Heart left ventricle (tissue), 16 donors: Measurements from ENCODE around the gene SAT1. TPM values are rescaled to one million over a fixed set of nuclear protein-coding genes. Genes with fewer than 3 reads are reported as not detected.

ENCODE experiments used
- ATAC-seq, 4 donors: fragments of 200-7000 bp; cut with Tn5 transposase; one replicate each; pipeline ENCODE4 v1.9.1; 2020 to 2022; ENCODE audit warnings: moderate library complexity in 4 of 4, mild to moderate bottlenecking in 3 of 4, moderate number of reproducible peaks in 1 of 4
- DNase-seq, 5 donors: peaks; one replicate each; pipeline ENCODE4 v3.0.0-alpha.2; 2020
- H3K27ac ChIP-seq, 12 donors: fragments of 200-600 bp; sonication (generic) in 4 of 12; one replicate each; pipeline versions ENCODE4 v1.5.0 to v1.8.0; 2016 to 2022; ENCODE audit warnings: mild to moderate bottlenecking in 2 of 12
- H3K27me3 ChIP-seq, 9 donors: fragments of 200-600 bp; sonication (generic) in 2 of 9; one replicate each; pipeline versions ENCODE4 v1.5.1 to v1.8.0; 2016 to 2022; ENCODE audit warnings: mild to moderate bottlenecking in 3 of 9
- H3K36me3 ChIP-seq, 9 donors: fragments of 200-600 bp; sonication (generic) in 2 of 9; one replicate each; pipeline versions ENCODE4 v1.5.0 to v1.8.0; 2018 to 2022; ENCODE audit warnings: mild to moderate bottlenecking in 2 of 9
- H3K4me1 ChIP-seq, 12 donors: fragments of 200-600 bp; sonication (generic) in 4 of 12; one replicate each; pipeline versions ENCODE4 v1.5.0 to v1.8.0; 2016 to 2022; ENCODE audit warnings: mild to moderate bottlenecking in 3 of 12
- H3K4me3 ChIP-seq, 12 donors: fragments of 200-600 bp; sonication (generic) in 4 of 12; one replicate each; pipeline versions ENCODE4 v1.5.0 to v1.8.0; 2017 to 2022; ENCODE audit warnings: mild to moderate bottlenecking in 9 of 12, moderate library complexity in 4 of 12
- H3K9me3 ChIP-seq, 12 donors: fragments of 200-600 bp; sonication (generic) in 4 of 12; one replicate each; pipeline versions ENCODE4 v1.5.0 to v1.8.0; 2016 to 2022; ENCODE audit warnings: mild to moderate bottlenecking in 1 of 12
- CTCF ChIP-seq, 12 donors: fragments of 200-600 bp; sonication (generic) in 4 of 12; IDR thresholded peaks; one replicate each; pipeline versions ENCODE4 v1.5.0 to v1.8.0; 2018 to 2022; ENCODE audit warnings: antibody characterized with exemption in 12 of 12, mild to moderate bottlenecking in 5 of 12
- POLR2A ChIP-seq, 2 donors: fragments of 450-650 bp; IDR thresholded peaks; one replicate each; pipeline ENCODE4 v1.6.1; 2017; ENCODE audit warnings: antibody characterized with exemption in 2 of 2, mild to moderate bottlenecking in 2 of 2, moderate library complexity in 2 of 2
- WGBS, 4 donors: extraction: QIAGEN DNeasy Blood & Tissue Kit in 2 of 4; methylation state at CpG; one replicate each; pipeline versions ENCODE4 v1.1.5 to v1.1.7; 2013 to 2018; 5-methylcytosine and 5-hydroxymethylcytosine counted together
- intact Hi-C, 10 donors: fragments of 100-400 bp; cut with DNase I; formaldehyde crosslinking; loops; one replicate each; pipeline versions ENCODE4 v1.11.1 to v1.14.2; 2022
- polyA plus RNA-seq, 2 donors: library from polyadenylated mRNA; stranded (reverse); fragments of 200-250 nt; gene quantifications; one replicate each; pipeline ENCODE4 v1.2.3, GENCODE V29; 2013
- total RNA-seq, 9 donors: library from RNA; depleted of rRNA in 2 of 9; stranded (reverse); fragments of >200 nt in 2 of 9; fragmentation: NEBNext Ultra II Directional in 3 of 9; extraction: Animal tissue kit (Norgen Biotek cat#: 25700) in 3 of 9; gene quantifications; one replicate each; pipeline versions ENCODE4 v1.1.0 to v1.2.4, GENCODE V29; 2016 to 2023
- donor health status: ischemic (EF 13 %, LVEDD 7.1; RV severe dilation, severe dysfunction).
- donor health status: healthy with polysubstance abuse.
- donor health status: DM: no; HTN: yes; CAD: no.
- donor health status: DM: no; HTN: no; CAD: no.
- donor health status: ischemic (EF 25% LVEDD 6.9; RV normal size, moderate dysfunction).
- donor health status: ischemic (EF 25% LVEDD 5.7; RV mildly dilated, moderate dysfunction).
- donor health status: healthy.
- donor health status: DM: yes; HTN: yes; CAD: no.
- donor health status: ischemic (EF 35%, LVEDD 5.7; RV mildly dilated, moderate dysfunction).
- donor health status: nonischemic (EF 11% LVEDD 7.7; RV severe dilation, severe dysfunction).
- donor health status: DM: yes; HTN: yes; CAD: no.
- donor health status: PGD.
- donor health status: ischemic (EF 29% LVEDD 5.4; RV normal size, mild dysfunction).
- donor health status: nonischemic (EF 23%, LVEDD 6.1; RV moderate dilation, normal function).

SAT1 gene
- total and polyA plus RNA-seq, 11 donors = 67.0 to 814 (median 185) TPM

- no peaks in the 10 kb centered on the region for H3K4me1 ChIP-seq
- no peak for ATAC-seq
- no peak overlapping the region for H3K4me3 ChIP-seq
- no peak for DNase-seq
- no peak overlapping the region for H3K27ac ChIP-seq
- peaks cover 0 to 2% (median 0%) of the 10 kb centered on the region in 9 donors for H3K27me3 ChIP-seq
- H3K9me3 ChIP-seq = peaks cover 0 to 7% (median 0%) of the 10 kb centered on the region in 12 donors
- intact Hi-C loops = no loop called here
- no peak for TF ChIP-seq CTCF (IDR thresholded peaks at IDR 0.05)
- H3K36me3 ChIP-seq = no peaks in the 10 kb centered on the region
- 93 to 100% (median 94%) methylated on average over 1 of the region's 1 CpG for WGBS, 4 donors
Observed at GRCh38 chrX:23813808-23814207, 30.8 kb downstream of the SAT1 start.

- no peak for ATAC-seq
- intact Hi-C loops = loop anchor here in 1 of 10 donors (5.0 kb wide), 1 partner anchor 67 kb away; no protein-coding TSS in a partner anchor
- no peak for DNase-seq
- no peak overlapping the region for H3K4me3 ChIP-seq
- H3K4me1 ChIP-seq = no peaks in the 10 kb centered on the region
- peaks cover 0 to 2% (median 0%) of the 10 kb centered on the region in 9 donors for H3K27me3 ChIP-seq
- H3K36me3 ChIP-seq = no peaks in the 10 kb centered on the region
- H3K27ac ChIP-seq = no peak overlapping the region
- no peak for TF ChIP-seq CTCF (IDR thresholded peaks at IDR 0.05)
- no peak for TF ChIP-seq POLR2A (IDR thresholded peaks at IDR 0.05)
- H3K9me3 ChIP-seq = peaks cover 0 to 7% (median 0%) of the 10 kb centered on the region in 12 donors
- WGBS, 4 donors = 89 to 97% (median 93%) methylated on average over 7 of the region's 7 CpGs
Observed at GRCh38 chrX:23815376-23815775, 32.4 kb downstream of the SAT1 start.

- no peaks in the 10 kb centered on the region for H3K36me3 ChIP-seq
Observed at GRCh38 chrX:23816179-23816578, 33.2 kb downstream of the SAT1 start.

GRCh38 chrX:23817979-23818336 is 35.0 kb downstream of the SAT1 start:
- Histone ChIP-seq H3K9me3 (peaks cover 0 to 7% (median 0%) of the 10 kb centered on the region in 12 donors), H3K27me3 (peaks cover 0 to 2% (median 0%) of the 10 kb centered on the region in 9 donors), H3K36me3 (no peaks in the 10 kb centered on the region), H3K27ac (no peak overlapping the region), H3K4me3 (no peak overlapping the region), H3K4me1 (no peaks in the 10 kb centered on the region)
- ATAC-seq (no peak), DNase-seq (no peak)
- 83 to 97% (median 92%) methylated on average over 3 of the region's 3 CpGs for WGBS, 4 donors
- intact Hi-C loops = loop anchor here in 1 of 10 donors (5.0 kb wide), 1 partner anchor 64 kb away; no protein-coding TSS in a partner anchor
- no peak for TF ChIP-seq CTCF (IDR thresholded peaks at IDR 0.05)
- TF ChIP-seq POLR2A (IDR thresholded peaks at IDR 0.05) = no peak

More at GRCh38 chrX:23816179-23816578, 33.2 kb downstream of the SAT1 start:
- WGBS, 4 donors = 77 to 83% (median 80%) methylated on average over 4 of the region's 4 CpGs
- DNase-seq (no peak), ATAC-seq (no peak)
- intact Hi-C loops = loop anchor here in 1 of 10 donors (5.0 kb wide), 1 partner anchor 66 kb away; no protein-coding TSS in a partner anchor
- Histone ChIP-seq H3K27ac (no peak overlapping the region), H3K4me1 (no peaks in the 10 kb centered on the region), H3K9me3 (peaks cover 0 to 7% (median 0%) of the 10 kb centered on the region in 12 donors), H3K4me3 (no peak overlapping the region), H3K27me3 (peaks cover 0 to 2% (median 0%) of the 10 kb centered on the region in 9 donors)
- TF ChIP-seq POLR2A (IDR thresholded peaks at IDR 0.05) = no peak
- no peak for TF ChIP-seq CTCF (IDR thresholded peaks at IDR 0.05)
